ENCODE measurements around the gene MAGI2.

DNA sequence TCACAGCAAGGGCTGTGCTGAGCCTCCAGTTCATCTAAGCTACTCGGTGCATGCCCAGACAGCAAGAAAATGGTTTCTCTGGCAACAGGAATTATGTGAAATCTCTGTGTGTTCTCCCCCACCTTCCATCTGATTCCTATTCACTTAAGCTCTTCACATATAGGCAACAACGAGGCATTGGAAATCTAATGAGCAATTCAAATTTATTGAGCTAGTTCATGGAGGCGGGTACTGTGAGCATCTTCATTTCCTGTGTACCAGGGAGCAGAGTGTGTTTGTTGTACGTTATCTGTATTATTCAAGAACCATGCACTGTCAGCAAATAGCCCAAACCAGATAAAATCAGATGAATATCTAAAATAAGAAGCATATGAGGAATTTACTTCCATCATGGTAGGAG is 739.1 kb downstream of the MAGI2 start:
- TF ChIP-seq, protein P1, sequence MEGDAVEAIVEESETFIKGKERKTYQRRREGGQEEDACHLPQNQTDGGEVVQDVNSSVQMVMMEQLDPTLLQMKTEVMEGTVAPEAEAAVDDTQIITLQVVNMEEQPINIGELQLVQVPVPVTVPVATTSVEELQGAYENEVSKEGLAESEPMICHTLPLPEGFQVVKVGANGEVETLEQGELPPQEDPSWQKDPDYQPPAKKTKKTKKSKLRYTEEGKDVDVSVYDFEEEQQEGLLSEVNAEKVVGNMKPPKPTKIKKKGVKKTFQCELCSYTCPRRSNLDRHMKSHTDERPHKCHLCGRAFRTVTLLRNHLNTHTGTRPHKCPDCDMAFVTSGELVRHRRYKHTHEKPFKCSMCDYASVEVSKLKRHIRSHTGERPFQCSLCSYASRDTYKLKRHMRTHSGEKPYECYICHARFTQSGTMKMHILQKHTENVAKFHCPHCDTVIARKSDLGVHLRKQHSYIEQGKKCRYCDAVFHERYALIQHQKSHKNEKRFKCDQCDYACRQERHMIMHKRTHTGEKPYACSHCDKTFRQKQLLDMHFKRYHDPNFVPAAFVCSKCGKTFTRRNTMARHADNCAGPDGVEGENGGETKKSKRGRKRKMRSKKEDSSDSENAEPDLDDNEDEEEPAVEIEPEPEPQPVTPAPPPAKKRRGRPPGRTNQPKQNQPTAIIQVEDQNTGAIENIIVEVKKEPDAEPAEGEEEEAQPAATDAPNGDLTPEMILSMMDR (conservative IDR thresholded peaks at IDR 0.05 in 1 of 2, IDR thresholded peaks at IDR 0.05 in 1 of 2; ENCODE audit: extremely low read depth in 1 of 2, insufficient read depth in 1 of 2, low read depth in 1 of 2, low read length in 2 of 2), result no peak
- TF ChIP-seq EZH2 (IDR thresholded peaks at IDR 0.05; ENCODE audit: borderline replicate concordance, low read length), result no peak
